Activated CD4-positive, alpha-beta memory T cell treated with anti-CD3 and anti-CD28 coated beads for 36 hours (primary cell): Measurements from ENCODE around the gene SLC16A14. TPM values are rescaled to one million over a fixed set of nuclear protein-coding genes. Genes with fewer than 3 reads are reported as not detected.
"Not testable (repeated sequence)": the region's sequence is repeated elsewhere in the genome, so short reads cannot be mapped to it uniquely, and the experiment has no call there.

Experiments used
- CTCF ChIA-PET: fragments of 350-600 bp; sonication (Branson Sonifier 250); formaldehyde crosslinking; loops from one replicate; lab custom pipeline; 2021; ENCODE audit warnings: antibody characterized with exemption, inconsistent platforms; lab: Charles Lee
- POLR2A ChIA-PET: fragments of 350-600 bp; sonication (Branson Sonifier 250); formaldehyde crosslinking; loops from one replicate; lab custom pipeline; 2021; ENCODE audit warnings: antibody characterized with exemption; lab: Charles Lee
- DNase-seq: peaks from one replicate; pipeline ENCODE4 v3.0.0-alpha.2; 2020
- H3K27ac Mint-ChIP-seq: one replicate; pipeline ENCODE4 v1.8.0; 2021; ENCODE audit warnings: mixed read lengths
- H3K27me3 Mint-ChIP-seq: one replicate; pipeline ENCODE4 v1.8.0; 2021; ENCODE audit warnings: mixed read lengths
- H3K36me3 Mint-ChIP-seq: one replicate; pipeline ENCODE4 v1.8.0; 2021; ENCODE audit warnings: mixed read lengths
- H3K4me1 Mint-ChIP-seq: one replicate; pipeline ENCODE4 v1.8.0; 2021; ENCODE audit warnings: low read depth, mixed read lengths
- H3K4me3 Mint-ChIP-seq: one replicate; pipeline ENCODE4 v1.8.0; 2021; ENCODE audit warnings: mild to moderate bottlenecking, mixed read lengths
- H3K9me3 Mint-ChIP-seq: one replicate; pipeline ENCODE4 v1.8.0; 2021; ENCODE audit warnings: mixed read lengths
- intact Hi-C: fragments of 100-400 bp; cut with micrococcal nuclease; formaldehyde crosslinking; loops from one replicate; pipeline ENCODE4 v1.15.1; 2023
- total RNA-seq, 2 experiments: library from RNA; stranded (reverse); gene quantifications; one replicate each; pipeline ENCODE4 v1.2.3, GENCODE V29; 2021

Gene SLC16A14, protein sequence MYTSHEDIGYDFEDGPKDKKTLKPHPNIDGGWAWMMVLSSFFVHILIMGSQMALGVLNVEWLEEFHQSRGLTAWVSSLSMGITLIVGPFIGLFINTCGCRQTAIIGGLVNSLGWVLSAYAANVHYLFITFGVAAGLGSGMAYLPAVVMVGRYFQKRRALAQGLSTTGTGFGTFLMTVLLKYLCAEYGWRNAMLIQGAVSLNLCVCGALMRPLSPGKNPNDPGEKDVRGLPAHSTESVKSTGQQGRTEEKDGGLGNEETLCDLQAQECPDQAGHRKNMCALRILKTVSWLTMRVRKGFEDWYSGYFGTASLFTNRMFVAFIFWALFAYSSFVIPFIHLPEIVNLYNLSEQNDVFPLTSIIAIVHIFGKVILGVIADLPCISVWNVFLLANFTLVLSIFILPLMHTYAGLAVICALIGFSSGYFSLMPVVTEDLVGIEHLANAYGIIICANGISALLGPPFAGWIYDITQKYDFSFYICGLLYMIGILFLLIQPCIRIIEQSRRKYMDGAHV
- 1 to 10 TPM; 1.1 to 1.2 TPM for total RNA-seq

DNA sequence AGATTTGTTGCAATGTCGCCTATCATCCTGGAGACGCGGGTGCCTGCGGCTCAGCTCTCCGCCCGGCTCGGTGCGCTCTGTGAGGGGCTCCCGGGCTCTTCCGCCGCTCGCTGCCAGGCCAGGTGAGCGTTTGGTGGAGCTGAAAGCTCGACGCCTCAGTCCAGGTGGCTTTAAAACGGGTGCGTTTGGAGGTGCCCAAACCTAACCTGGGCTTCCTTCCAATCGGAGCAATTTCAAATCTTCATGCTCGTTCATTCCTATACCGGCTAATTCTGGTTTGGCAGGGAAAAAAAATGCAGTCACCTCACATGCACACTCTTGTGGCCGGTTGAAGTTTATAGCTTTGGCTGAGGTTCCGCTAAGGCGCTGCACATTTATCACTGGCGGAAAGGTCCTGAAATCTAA, at the start of gene SLC16A14:
Gene SLC16A14 (minus strand): TSS at position 274 of the 405 bp plus-strand sequence. CDS start 9,572 bp downstream, outside the sequence.
- no peak within 1 kb of the TSS for H3K27ac Mint-ChIP-seq
- peaks cover 18% of the 10 kb centered on the region for H3K4me1 Mint-ChIP-seq
- no peaks in the 10 kb centered on the region for H3K36me3 Mint-ChIP-seq
- intact Hi-C loops: loop anchor here (2.0 to 5.0 kb wide), 3 partner anchors 68 to 286 kb away; no protein-coding TSS in a partner anchor
- CTCF ChIA-PET: interaction anchor here (0.7 to 4.0 kb wide), 14 partner anchors 8 to 534 kb away, joined by 3 to 57 read pairs (median 4); partner anchors contain the start of gene TRIP12
- POLR2A ChIA-PET: interaction anchor here (0.9 kb wide), 1 partner anchor 8 kb away, joined by 3 read pairs; no protein-coding TSS in a partner anchor
- no peaks in the 10 kb centered on the region for H3K9me3 Mint-ChIP-seq
- H3K4me3 Mint-ChIP-seq: peak within 1 kb of the TSS; percentile 81
- DNase-seq: peak; percentile 30
- H3K27me3 Mint-ChIP-seq: peaks cover 15% of the 10 kb centered on the region

DNA sequence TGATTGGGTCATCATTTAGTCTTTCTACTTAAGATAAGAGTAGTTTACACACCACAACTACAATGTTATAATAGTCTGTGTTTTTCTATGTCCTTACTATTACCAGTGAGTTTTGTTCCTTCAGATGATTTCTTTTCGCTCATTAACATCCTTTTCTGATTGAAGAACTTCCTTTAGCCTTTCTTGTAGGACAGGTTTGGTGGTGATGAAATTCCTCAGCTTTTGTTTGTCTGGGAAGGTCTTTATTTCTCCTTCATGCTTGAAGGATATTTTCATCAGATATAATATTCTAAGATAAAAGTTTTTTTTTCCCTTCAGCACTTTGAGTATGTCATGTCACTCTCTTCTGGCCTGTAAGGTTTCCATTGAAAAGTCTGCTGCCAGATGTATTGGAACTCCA, 38.0 kb upstream of the SLC16A14 start:
- intact Hi-C loops: no loop called here
- no peak overlapping the region for H3K4me3 Mint-ChIP-seq
- peaks cover 4% of the 10 kb centered on the region for H3K27me3 Mint-ChIP-seq
- no peak for DNase-seq
- no peak overlapping the region for H3K27ac Mint-ChIP-seq
- peaks cover 35% of the 10 kb centered on the region for H3K9me3 Mint-ChIP-seq
- ChIA-PET POLR2A (no interaction called here), CTCF (interaction anchor here (0.6 kb wide), 1 partner anchor 24 kb away, joined by 3 read pairs; no protein-coding TSS in a partner anchor)
- peaks cover 9% of the 10 kb centered on the region for H3K36me3 Mint-ChIP-seq
- H3K4me1 Mint-ChIP-seq: no peaks in the 10 kb centered on the region

DNA sequence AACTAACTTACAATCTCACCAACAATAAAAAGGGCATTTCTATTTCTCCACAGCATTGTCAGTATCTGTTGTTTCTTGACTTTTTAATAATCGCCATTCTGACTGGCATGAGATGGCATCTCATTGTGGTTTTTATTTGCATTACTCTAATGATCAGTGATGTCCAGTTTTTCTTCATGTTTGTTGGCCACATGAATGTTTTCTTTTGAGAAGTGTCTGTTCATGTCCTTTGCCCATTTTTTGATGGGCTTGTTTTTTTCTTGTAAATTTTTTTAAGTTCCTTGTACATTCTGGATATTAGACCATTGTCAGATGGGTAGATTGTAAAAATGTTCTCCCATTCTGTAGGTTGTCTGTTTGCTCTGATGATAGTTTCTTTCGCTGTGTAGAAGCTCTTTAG, 33.2 kb upstream of the SLC16A14 start:
- H3K4me3 Mint-ChIP-seq, CTCF ChIA-PET, DNase-seq, H3K4me1 Mint-ChIP-seq, intact Hi-C loops, H3K27ac Mint-ChIP-seq, H3K27me3 Mint-ChIP-seq, H3K36me3 Mint-ChIP-seq, POLR2A ChIA-PET: not testable (repeated sequence)
- H3K9me3 Mint-ChIP-seq: peaks cover 33% of the 10 kb centered on the region

DNA sequence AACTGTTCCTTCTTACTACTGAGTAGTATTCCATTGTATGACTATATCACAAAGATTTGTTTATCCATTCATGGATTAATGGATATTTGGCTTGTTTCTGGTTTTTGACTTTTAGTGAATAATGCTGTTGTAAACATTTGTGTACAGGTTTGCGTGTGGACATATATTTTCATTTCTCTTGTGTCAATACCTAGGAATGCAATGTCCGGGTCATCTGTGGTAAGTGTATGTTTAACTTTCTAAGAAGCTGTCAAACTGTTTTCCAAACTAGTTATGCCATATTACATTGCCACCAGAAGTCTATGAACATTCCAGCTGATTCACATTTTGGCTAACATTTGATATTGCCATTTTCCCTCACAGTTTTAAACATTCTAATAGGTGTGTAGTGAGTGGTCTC, 29.1 kb upstream of the SLC16A14 start:
- Mint-ChIP-seq H3K4me3 (no peak overlapping the region), H3K27me3 (peaks cover 8% of the 10 kb centered on the region), H3K4me1 (no peaks in the 10 kb centered on the region), H3K9me3 (peaks cover 17% of the 10 kb centered on the region), H3K27ac (no peak overlapping the region), H3K36me3 (peaks cover 6% of the 10 kb centered on the region)
- POLR2A ChIA-PET: no interaction called here
- no peak for DNase-seq
- intact Hi-C loops: no loop called here
- CTCF ChIA-PET: no interaction called here

DNA sequence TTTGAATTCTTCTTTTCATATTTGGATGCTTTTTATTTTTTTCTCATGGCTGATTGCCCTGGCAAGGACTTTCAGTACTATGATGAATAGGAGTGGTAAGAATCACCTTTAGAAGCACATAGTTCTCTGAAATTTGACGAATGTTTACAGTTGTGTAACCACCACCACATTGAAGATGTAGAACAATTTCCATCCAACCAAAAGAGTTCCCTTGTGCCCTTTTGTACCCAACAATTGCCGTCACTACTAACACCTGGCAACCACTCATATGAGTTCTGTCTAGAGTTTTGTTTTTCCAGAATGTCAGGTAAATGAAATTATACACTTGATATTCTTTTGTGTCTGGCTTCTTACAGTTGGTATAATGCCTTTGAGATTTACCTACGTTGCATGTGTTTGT, 28.7 kb upstream of the SLC16A14 start:
- no peak for DNase-seq
- Mint-ChIP-seq H3K9me3 (peaks cover 15% of the 10 kb centered on the region), H3K27me3 (peaks cover 8% of the 10 kb centered on the region), H3K4me1 (no peaks in the 10 kb centered on the region), H3K27ac (no peak overlapping the region), H3K36me3 (peaks cover 4% of the 10 kb centered on the region), H3K4me3 (no peak overlapping the region)
- intact Hi-C loops: no loop called here
- ChIA-PET POLR2A (no interaction called here), CTCF (no interaction called here)

DNA sequence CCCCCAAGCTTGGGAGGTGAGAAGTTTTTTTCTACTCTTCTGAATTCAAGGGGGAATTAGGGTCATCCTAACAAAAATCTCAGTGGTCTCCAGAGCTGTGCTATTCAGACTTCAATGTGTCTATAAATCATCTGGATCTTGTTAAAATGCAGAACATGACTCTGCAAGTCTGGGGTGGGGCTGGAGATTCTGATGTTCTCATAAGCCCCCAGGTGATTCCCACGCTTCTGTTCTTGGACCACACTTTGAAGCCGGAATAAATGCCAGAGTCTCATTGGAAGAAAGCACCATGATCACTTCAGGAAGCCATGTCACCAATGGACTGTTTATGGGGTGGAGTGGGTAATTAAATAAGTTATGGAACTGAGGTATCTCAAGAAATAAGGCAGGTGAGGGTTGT, 22.2 kb upstream of the SLC16A14 start:
- POLR2A ChIA-PET: no interaction called here
- Mint-ChIP-seq H3K4me3 (no peak overlapping the region), H3K27ac (no peak overlapping the region), H3K9me3 (peaks cover 8% of the 10 kb centered on the region), H3K4me1 (no peaks in the 10 kb centered on the region), H3K36me3 (peaks cover 2% of the 10 kb centered on the region), H3K27me3 (peaks cover 10% of the 10 kb centered on the region)
- no peak for DNase-seq
- intact Hi-C loops: no loop called here
- CTCF ChIA-PET: interaction anchor here (0.6 to 0.7 kb wide), 2 partner anchors 62 to 1157 kb away, joined by 3 to 4 read pairs; no protein-coding TSS in a partner anchor

DNA sequence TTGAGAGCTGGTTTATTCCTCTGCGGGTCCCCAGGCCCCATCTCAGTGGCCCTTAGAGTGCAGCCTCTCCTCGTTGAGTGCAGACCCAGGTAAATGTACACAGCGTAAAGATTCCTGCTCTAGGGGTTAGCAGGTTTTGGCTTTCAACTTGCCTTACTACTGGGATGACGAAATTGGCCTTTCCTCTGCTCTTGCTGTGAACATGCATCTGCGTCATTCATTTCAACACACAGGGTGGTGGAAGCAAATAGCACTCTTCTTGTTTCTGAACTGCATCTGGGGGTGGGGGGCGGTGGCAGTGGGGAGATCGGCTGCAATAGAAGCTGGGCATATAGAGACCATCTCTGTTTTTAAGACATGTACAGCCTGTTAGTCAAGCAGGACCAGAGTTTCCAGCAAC, 16.5 kb upstream of the SLC16A14 start:
- no peak overlapping the region for H3K4me3 Mint-ChIP-seq

DNA sequence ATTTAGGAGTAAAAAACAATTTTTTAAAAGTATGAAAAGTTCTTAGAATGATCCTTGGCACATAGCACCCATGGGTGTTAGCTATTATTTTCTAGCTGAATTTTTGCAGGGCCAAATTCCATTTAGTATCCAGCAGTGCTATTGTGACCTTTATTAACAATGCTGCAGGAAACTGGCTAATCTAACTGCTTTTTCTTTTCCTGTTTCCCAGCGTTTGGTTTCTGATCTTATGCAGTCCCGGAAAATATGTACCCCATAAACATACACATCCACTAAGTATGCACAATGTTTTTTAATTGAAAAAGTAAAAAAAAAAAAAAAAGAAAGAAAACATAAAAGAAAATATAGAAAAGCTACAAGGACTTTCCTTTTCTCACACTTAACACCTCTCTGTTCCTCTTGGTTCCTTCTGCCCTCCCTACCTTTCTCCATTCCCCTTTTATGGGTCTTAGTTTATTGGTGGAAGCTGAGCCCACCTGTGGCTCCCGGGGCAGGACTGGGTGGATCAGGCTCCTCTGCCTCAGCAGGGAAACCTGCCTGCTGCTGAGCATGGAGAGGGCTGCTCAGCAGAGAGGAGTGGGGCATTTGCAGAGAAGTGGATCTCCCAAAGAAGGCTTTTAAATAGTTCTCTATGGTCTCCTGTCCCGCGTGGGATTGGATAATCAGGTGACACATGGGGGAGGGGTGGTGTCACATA, 9.3 kb upstream of the SLC16A14 start:
- ChIA-PET CTCF (interaction anchor here (2.9 kb wide), 1 partner anchor 11 kb away, joined by 18 read pairs; the partner anchor contains the start of gene SLC16A14), POLR2A (no interaction called here)
- no peaks in the 10 kb centered on the region for H3K4me1 Mint-ChIP-seq
- H3K9me3 Mint-ChIP-seq: no peaks in the 10 kb centered on the region
- H3K4me3 Mint-ChIP-seq: no peak overlapping the region
- intact Hi-C loops: no loop called here
- H3K36me3 Mint-ChIP-seq: no peaks in the 10 kb centered on the region
- H3K27ac Mint-ChIP-seq: no peak overlapping the region
- no peaks in the 10 kb centered on the region for H3K27me3 Mint-ChIP-seq
- no peak for DNase-seq

More for the DNA sequence above, 16.5 kb upstream of the SLC16A14 start:
- no peak for DNase-seq
- Mint-ChIP-seq H3K36me3 (no peaks in the 10 kb centered on the region), H3K27me3 (peaks cover 3% of the 10 kb centered on the region), H3K4me1 (no peaks in the 10 kb centered on the region), H3K9me3 (no peaks in the 10 kb centered on the region), H3K27ac (no peak overlapping the region)
- intact Hi-C loops: no loop called here
- POLR2A ChIA-PET: no interaction called here
- CTCF ChIA-PET: no interaction called here

DNA sequence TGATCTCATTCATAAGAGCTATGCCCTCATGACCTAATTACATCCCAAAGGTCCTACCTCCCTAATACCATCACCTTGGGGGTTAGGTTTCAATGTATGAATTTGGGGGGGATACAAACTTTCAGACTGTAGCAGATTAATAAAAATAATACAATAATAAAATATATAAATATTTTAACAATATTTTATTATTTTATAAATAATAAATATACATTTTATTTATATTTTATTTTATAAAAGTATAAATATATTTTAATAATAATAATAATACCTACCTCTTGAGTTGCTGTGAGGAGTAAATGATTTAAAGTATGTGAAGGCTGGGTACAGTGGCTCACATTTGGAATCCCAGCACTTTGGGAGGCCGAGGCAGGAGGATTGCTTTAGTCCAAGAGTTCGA, 8.1 kb upstream of the SLC16A14 start:
- Mint-ChIP-seq H3K27ac (no peak overlapping the region), H3K9me3 (no peaks in the 10 kb centered on the region), H3K27me3 (no peaks in the 10 kb centered on the region), H3K4me1 (no peaks in the 10 kb centered on the region), H3K36me3 (no peaks in the 10 kb centered on the region), H3K4me3 (no peak overlapping the region)
- intact Hi-C loops: no loop called here
- POLR2A ChIA-PET: interaction anchor here (0.8 kb wide), 1 partner anchor 9 kb away, joined by 3 read pairs; no protein-coding TSS in a partner anchor
- CTCF ChIA-PET: interaction anchor here (2.9 kb wide), 1 partner anchor 9 kb away, joined by 18 read pairs; the partner anchor contains the start of gene SLC16A14
- DNase-seq: no peak

DNA sequence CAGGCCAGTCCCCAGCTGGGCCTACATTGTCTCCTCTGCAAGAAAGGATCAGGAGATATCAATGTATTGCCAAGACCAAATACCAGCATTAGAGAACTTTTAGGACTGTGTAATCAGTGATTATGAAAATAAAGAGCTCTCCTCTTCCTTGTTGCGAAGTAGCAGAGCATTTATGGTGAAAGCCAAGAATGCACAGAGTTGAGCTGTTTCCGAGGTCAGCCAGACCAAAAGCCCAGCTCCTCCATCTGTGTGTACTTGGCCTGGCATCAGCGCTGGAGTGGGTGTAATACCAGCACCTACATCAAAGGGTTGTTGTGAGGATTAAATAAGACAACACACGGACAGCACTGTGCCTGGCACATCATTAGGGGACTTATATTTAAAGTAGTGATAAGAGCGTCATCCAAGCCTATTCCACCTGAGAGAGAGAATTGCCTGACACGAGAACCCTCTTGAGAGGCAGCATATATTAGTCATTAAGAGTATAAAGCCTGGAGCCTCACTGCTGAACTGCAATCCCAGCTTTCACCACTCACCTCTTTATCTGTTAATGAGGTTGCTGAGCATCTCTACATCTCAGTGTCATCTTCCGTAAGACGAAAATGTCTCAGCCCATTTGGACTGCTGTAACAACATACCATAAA, 7.4 kb upstream of the SLC16A14 start:
- Mint-ChIP-seq H3K9me3 (no peaks in the 10 kb centered on the region), H3K4me1 (no peaks in the 10 kb centered on the region), H3K27me3 (peaks cover 1% of the 10 kb centered on the region), H3K36me3 (no peaks in the 10 kb centered on the region), H3K27ac (no peak overlapping the region), H3K4me3 (no peak overlapping the region)
- ChIA-PET POLR2A (interaction anchor here (0.8 kb wide), 1 partner anchor 8 kb away, joined by 3 read pairs; no protein-coding TSS in a partner anchor), CTCF (interaction anchor here (2.9 kb wide), 1 partner anchor 9 kb away, joined by 18 read pairs; the partner anchor contains the start of gene SLC16A14)
- DNase-seq: no peak
- intact Hi-C loops: no loop called here

DNA sequence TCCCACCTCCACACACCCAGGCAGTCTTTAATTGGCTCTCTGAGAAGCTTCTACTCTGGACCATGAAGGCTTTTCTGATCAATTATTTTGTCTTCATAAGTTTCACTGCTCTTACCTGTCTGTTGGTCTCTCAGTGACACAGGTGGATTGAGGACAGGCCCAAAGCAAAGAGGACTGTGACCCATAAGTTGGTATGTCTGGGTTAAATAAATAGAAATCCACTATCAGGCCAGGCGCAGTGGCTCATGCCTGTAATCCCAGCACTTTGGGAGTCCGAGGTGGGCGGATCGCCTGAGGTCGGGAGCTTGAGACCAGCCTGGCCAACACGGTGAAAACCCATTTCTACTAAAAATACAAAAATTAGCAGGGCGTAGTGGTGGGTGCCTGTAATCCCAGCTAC, 2.7 kb upstream of the SLC16A14 start:
- H3K4me1 Mint-ChIP-seq: peaks cover 16% of the 10 kb centered on the region
- intact Hi-C loops: no loop called here
- H3K9me3 Mint-ChIP-seq: no peaks in the 10 kb centered on the region
- H3K36me3 Mint-ChIP-seq: no peaks in the 10 kb centered on the region
- no peak overlapping the region for H3K4me3 Mint-ChIP-seq
- POLR2A ChIA-PET: no interaction called here
- CTCF ChIA-PET: no interaction called here
- no peak overlapping the region for H3K27ac Mint-ChIP-seq
- peaks cover 15% of the 10 kb centered on the region for H3K27me3 Mint-ChIP-seq
- DNase-seq: no peak
